Measurements from ENCODE around the gene TMCC1. TPM values are rescaled to one million over a fixed set of nuclear protein-coding genes. Genes with fewer than 3 reads are reported as not detected.

Gene TMCC1
- total RNA-seq, 1 donor from 2014 or later, result 11.5 TPM

- intact Hi-C loops (cut with DNase I), result no loop called here
Measured at GRCh38 chr3:129868912-129869311, 24.6 kb downstream of the TMCC1 start.

GRCh38 chr3:129867506-129868124 lies 25.9 kb downstream of the TMCC1 start:
- Histone ChIP-seq H3K4me3 (no peak overlapping the region), H3K36me3 (peaks cover 0 to 7% of the 10 kb centered on the region in 2 donors), H3K9me3 (no peaks in the 10 kb centered on the region), H3K27me3 (no peaks in the 10 kb centered on the region), H3K4me1 (peaks cover 0 to 5% of the 10 kb centered on the region in 2 donors), H3K27ac (no peak overlapping the region)
- DNase-seq (ENCODE audit: low spot score in 2 of 2), result no peak
- intact Hi-C loops (cut with DNase I), result no loop called here
- TF ChIP-seq CTCF (IDR thresholded peaks at IDR 0.05), result no peak

More at GRCh38 chr3:129868912-129869311, 24.6 kb downstream of the TMCC1 start:
- Histone ChIP-seq H3K27me3 (no peaks in the 10 kb centered on the region), H3K4me1 (peaks cover 0 to 5% of the 10 kb centered on the region in 2 donors), H3K4me3 (no peak overlapping the region), H3K9me3 (no peaks in the 10 kb centered on the region), H3K27ac (no peak overlapping the region), H3K36me3 (peaks cover 6 to 7% of the 10 kb centered on the region in 2 donors)
- TF ChIP-seq CTCF (IDR thresholded peaks at IDR 0.05), result no peak
- DNase-seq (ENCODE audit: low spot score in 2 of 2), result no peak

- Histone ChIP-seq H3K27me3 (no peaks in the 10 kb centered on the region), H3K4me1 (peaks cover 0 to 5% of the 10 kb centered on the region in 2 donors)
Measured at GRCh38 chr3:129865806-129866205, 27.7 kb downstream of the TMCC1 start.

GRCh38 chr3:129864519-129864918 lies 29.0 kb downstream of the TMCC1 start:
- Histone ChIP-seq H3K4me3 (no peak overlapping the region), H3K27me3 (no peaks in the 10 kb centered on the region), H3K9me3 (no peaks in the 10 kb centered on the region), H3K27ac (no peak overlapping the region), H3K4me1 (peaks cover 0 to 5% of the 10 kb centered on the region in 2 donors), H3K36me3 (peaks cover 3 to 4% of the 10 kb centered on the region in 2 donors)
- intact Hi-C loops (cut with DNase I), result no loop called here
- DNase-seq (ENCODE audit: low spot score in 2 of 2), result no peak
- no peak for TF ChIP-seq CTCF (IDR thresholded peaks at IDR 0.05)

More at GRCh38 chr3:129865806-129866205, 27.7 kb downstream of the TMCC1 start:
- intact Hi-C loops (cut with DNase I), result no loop called here
- Histone ChIP-seq H3K27ac (no peak overlapping the region), H3K4me3 (no peak overlapping the region), H3K36me3 (peaks cover 1 to 4% of the 10 kb centered on the region in 2 donors), H3K9me3 (no peaks in the 10 kb centered on the region)
- TF ChIP-seq CTCF (IDR thresholded peaks at IDR 0.05), result no peak
- no peak for DNase-seq (ENCODE audit: low spot score in 2 of 2)

GRCh38 chr3:129859272-129859671 lies 34.2 kb downstream of the TMCC1 start:
- no peak overlapping the region for H3K27ac ChIP-seq
- no peak for DNase-seq (ENCODE audit: low spot score in 2 of 2)
- peaks cover 0 to 3% of the 10 kb centered on the region in 2 donors for H3K36me3 ChIP-seq
- intact Hi-C loops (cut with DNase I), result no loop called here
- H3K4me3 ChIP-seq, result no peak overlapping the region
- H3K4me1 ChIP-seq, result peaks cover 0 to 23% of the 10 kb centered on the region in 2 donors
- TF ChIP-seq CTCF (IDR thresholded peaks at IDR 0.05), result no peak
- H3K9me3 ChIP-seq, result no peaks in the 10 kb centered on the region
- H3K27me3 ChIP-seq, result no peaks in the 10 kb centered on the region
